H1 (cell line): ENCODE results near the gene DBF4B. TPM values are rescaled to one million over a fixed set of nuclear protein-coding genes. Genes with fewer than 3 reads are reported as not detected.

Experiments
- CTCF ChIA-PET: fragments of 300-600 bp; sonication (Branson Sonifier 250); formaldehyde crosslinking; loops from one replicate; lab custom pipeline; 2021; ENCODE audit not compliant: partially characterized antibody; lab: Charles Lee
- POLR2A ChIA-PET: fragments of 300-600 bp; sonication (Branson Sonifier 250); formaldehyde crosslinking; loops from one replicate; lab custom pipeline; 2021; ENCODE audit warnings: inconsistent platforms; ENCODE audit not compliant: partially characterized antibody; lab: Charles Lee
- DNase-seq, 2 experiments: peaks; one replicate each; pipeline versions ENCODE4 v3.0.0 to v3.0.0-alpha.2; 2010 to 2022; ENCODE audit warnings: low spot score in 2 of 2, low read depth in 1 of 2, mixed read lengths in 1 of 2
- FAIRE-seq: peaks from 2 replicates; lab custom pipeline; 2011; peaks lifted over from hg19 to GRCh38; lab: Jason Lieb, UNC
- H2AFZ ChIP-seq: 2 replicates; pipeline ENCODE4 v1.8.1; 2012; ENCODE audit warnings: low read length, inconsistent platforms
- H2AK5ac ChIP-seq: 2 replicates; pipeline ENCODE4 v1.6.1; 2013; ENCODE audit warnings: low read depth, low read length
- H2BK120ac ChIP-seq: replicated peaks from 2 replicates; pipeline ENCODE3; 2013; ENCODE audit warnings: low read depth, low read length, inconsistent platforms
- H2BK12ac ChIP-seq: 2 replicates; pipeline ENCODE4 v1.6.1; 2013; ENCODE audit warnings: low read depth, low read length
- H2BK15ac ChIP-seq: 2 replicates; pipeline ENCODE4 v1.6.1; 2013; ENCODE audit warnings: low read length
- H2BK20ac ChIP-seq: 2 replicates; pipeline ENCODE4 v1.6.1; 2013; ENCODE audit warnings: low read length
- H2BK5ac ChIP-seq: 2 replicates; pipeline ENCODE4 v1.6.1; 2013; ENCODE audit warnings: low read depth, low read length
- H3K14ac ChIP-seq: 2 replicates; pipeline ENCODE4 v1.6.1; 2013; ENCODE audit warnings: inconsistent platforms; ENCODE audit not compliant: insufficient read length
- H3K18ac ChIP-seq: 2 replicates; pipeline ENCODE4 v1.6.1; 2013; ENCODE audit warnings: low read length; ENCODE audit errors: extremely low read depth
- H3K23ac ChIP-seq: 2 replicates; pipeline ENCODE4 v1.6.1; 2013; ENCODE audit warnings: inconsistent platforms; ENCODE audit not compliant: insufficient read length
- H3K23me2 ChIP-seq: 2 replicates; pipeline ENCODE4 v1.6.1; 2013; ENCODE audit warnings: low read depth, low read length
- H3K27ac ChIP-seq: 2 replicates; pipeline ENCODE4 v1.6.1; 2011; ENCODE audit warnings: low read depth, low read length, inconsistent platforms
- H3K27me3 ChIP-seq, 4 experiments: replicated peaks in 1 of 4; 1 replicate in 1 of 4; 2 replicates in 3 of 4; pipeline versions ENCODE4 v1.6.1 to v1.8.1; 2011 to 2013; ENCODE audit warnings: low read length in 3 of 4, mild to moderate bottlenecking in 3 of 4, inconsistent platforms in 2 of 4, mixed read lengths in 2 of 4, moderate library complexity in 1 of 4; ENCODE audit not compliant: control insufficient read depth in 3 of 4, insufficient read depth in 3 of 4; ENCODE audit errors: extremely low read depth in 1 of 4
- H3K36me3 ChIP-seq, 4 experiments: 2 replicates each; pipeline versions ENCODE4 v1.6.1 to v1.8.1; 2011 to 2013; ENCODE audit warnings: mild to moderate bottlenecking in 4 of 4, low read length in 3 of 4, moderate library complexity in 2 of 4, control low read depth in 1 of 4, inconsistent platforms in 1 of 4; ENCODE audit not compliant: insufficient read depth in 4 of 4, control insufficient read depth in 2 of 4
- H3K4ac ChIP-seq: replicated peaks from 2 replicates; pipeline ENCODE3; 2013; ENCODE audit warnings: low read length, low read depth, mixed read lengths, inconsistent platforms; ENCODE audit not compliant: insufficient read length
- H3K4me1 ChIP-seq, 4 experiments: replicated peaks in 1 of 4; 1 replicate in 1 of 4; 2 replicates in 3 of 4; pipeline versions ENCODE4 v1.6.1 to v1.8.1; 2011 to 2013; ENCODE audit warnings: low read length in 3 of 4, inconsistent platforms in 2 of 4, mixed read lengths in 1 of 4; ENCODE audit not compliant: insufficient read depth in 4 of 4, control insufficient read depth in 3 of 4
- H3K4me2 ChIP-seq, 2 experiments: 2 replicates each; pipeline versions ENCODE4 v1.6.1 to v1.8.1; 2011 to 2013; ENCODE audit warnings: low read depth in 2 of 2, low read length in 2 of 2, control low read depth in 1 of 2, inconsistent platforms in 1 of 2, mild to moderate bottlenecking in 1 of 2; ENCODE audit not compliant: insufficient read depth in 1 of 2
- H3K4me3 ChIP-seq, 4 experiments: fragments of 200-600, 300-600 bp in 1 of 4; sonication (generic), shearing (Covaris generic), sonication (Bioruptor Twin) in 1 of 4; 2 replicates each; pipeline versions ENCODE4 v1.5.1 to v1.8.1; 2011 to 2016; ENCODE audit warnings: low read length in 4 of 4, low read depth in 3 of 4, control low read depth in 2 of 4, inconsistent platforms in 2 of 4, mild to moderate bottlenecking in 2 of 4, mixed read lengths in 1 of 4, moderate library complexity in 1 of 4; ENCODE audit not compliant: insufficient read depth in 2 of 4; ENCODE audit errors: extremely low read depth in 1 of 4
- H3K56ac ChIP-seq: replicated peaks from 2 replicates; pipeline ENCODE3; 2013; ENCODE audit warnings: low read depth, mild to moderate bottlenecking, mixed read lengths, low read length, inconsistent platforms; ENCODE audit not compliant: insufficient read length
- H3K79me1 ChIP-seq: 2 replicates; pipeline ENCODE4 v1.6.1; 2013; ENCODE audit warnings: low read depth, low read length, control low read depth
- H3K79me2 ChIP-seq, 2 experiments: 2 replicates each; pipeline versions ENCODE4 v1.6.1 to v1.8.1; 2012 to 2013; ENCODE audit warnings: low read length in 2 of 2, mild to moderate bottlenecking in 2 of 2, inconsistent platforms in 1 of 2; ENCODE audit not compliant: insufficient read depth in 2 of 2, control insufficient read depth in 1 of 2
- H3K9ac ChIP-seq, 4 experiments: replicated peaks in 1 of 4; 1 replicate in 1 of 4; 2 replicates in 3 of 4; pipeline versions ENCODE4 v1.6.1 to v1.8.1; 2011 to 2013; ENCODE audit warnings: low read depth in 3 of 4, low read length in 3 of 4, control low read depth in 2 of 4, mild to moderate bottlenecking in 2 of 4, moderate library complexity in 2 of 4, inconsistent platforms in 1 of 4; ENCODE audit errors: extremely low read depth in 1 of 4
- H3K9me3 ChIP-seq, 2 experiments: 2 replicates each; pipeline versions ENCODE4 v1.6.1 to v1.8.1; 2012 to 2013; ENCODE audit warnings: mild to moderate bottlenecking in 2 of 2, moderate library complexity in 2 of 2, control low read depth in 1 of 2, inconsistent platforms in 1 of 2, low read depth in 1 of 2, low read length in 1 of 2, mixed read lengths in 1 of 2; ENCODE audit not compliant: insufficient read depth in 2 of 2
- H4K20me1 ChIP-seq, 2 experiments: replicated peaks in 1 of 2; 2 replicates each; pipeline versions ENCODE3 to v1.8.1; 2011 to 2013; ENCODE audit warnings: inconsistent platforms in 2 of 2, low read length in 2 of 2, mild to moderate bottlenecking in 1 of 2; ENCODE audit not compliant: insufficient read depth in 2 of 2, control insufficient read depth in 1 of 2
- H4K5ac ChIP-seq: 2 replicates; pipeline ENCODE4 v1.6.1; 2013; ENCODE audit warnings: low read length, low read depth, mixed read lengths, inconsistent platforms; ENCODE audit not compliant: insufficient read length
- H4K8ac ChIP-seq: 2 replicates; pipeline ENCODE4 v1.8.0; 2013; ENCODE audit warnings: mild to moderate bottlenecking, moderate library complexity, low read length, inconsistent platforms; ENCODE audit not compliant: insufficient read depth; ENCODE audit errors: extremely low read depth
- H4K91ac ChIP-seq: replicated peaks from 2 replicates; pipeline ENCODE3; 2013; ENCODE audit warnings: low read length, mixed read lengths, inconsistent platforms; ENCODE audit not compliant: insufficient read length
- CEBPB ChIP-seq: IDR thresholded peaks from 2 replicates; pipeline ENCODE4 v1.6.1; 2012; ENCODE audit warnings: low read depth, low read length
- KDM4A ChIP-seq: IDR thresholded peaks from one replicate; pipeline ENCODE4 v1.7.1; 2012; ENCODE audit warnings: low read depth, mild to moderate bottlenecking, moderate library complexity, low read length, inconsistent platforms; ENCODE audit not compliant: severe bottlenecking
- NRF1 ChIP-seq: IDR thresholded peaks from 2 replicates; pipeline ENCODE4 v1.6.1; 2011; ENCODE audit warnings: mild to moderate bottlenecking, low read depth, low read length, improper control_type of control experiment
- RFX5 ChIP-seq: IDR thresholded peaks from 2 replicates; pipeline ENCODE4 v1.6.1; 2011; ENCODE audit warnings: low read depth, low read length, improper control_type of control experiment, borderline replicate concordance
- ZNF274 ChIP-seq: IDR thresholded peaks from 2 replicates; pipeline ENCODE4 v1.7.0; 2012; ENCODE audit warnings: low read length, borderline replicate concordance; ENCODE audit errors: extremely low read depth
- WGBS, 2 experiments: shearing (Covaris generic) in 1 of 2; methylation state at CpG; one replicate each; pipeline versions ENCODE4 v1.1.6 to v1.1.7; 2013 to 2015; ENCODE audit warnings: low lambda C conversion rate in 2 of 2, mixed read lengths in 2 of 2, inconsistent platforms in 1 of 2, low coverage in 1 of 2, missing lambda C conversion rate in 1 of 2; ENCODE audit not compliant: insufficient replicate concordance in 2 of 2, insufficient coverage in 1 of 2, insufficient read length in 1 of 2; ENCODE audit errors: extremely low coverage in 1 of 2, missing lambda C conversion rate in 1 of 2; 5-methylcytosine and 5-hydroxymethylcytosine counted together
- polyA plus RNA-seq, 7 experiments: library from polyadenylated mRNA; depleted of rRNA in 3 of 7; stranded (reverse) in 5 of 7; unstranded in 2 of 7; fragments of >200 nt in 5 of 7; fragments of 200-250 nt in 2 of 7; gene quantifications; 1 replicate in 5 of 7; 2 replicates in 1 of 7; 4 replicates in 1 of 7; pipeline versions ENCODE4 v1.2.1 to v1.2.3, GENCODE V29; 2011 to 2013; ENCODE audit warnings: missing spikeins in 2 of 7, mixed read lengths in 2 of 7
- total RNA-seq: library from RNA; stranded (reverse); fragmentation: NEBNext Ultra II Directional; extraction: Animal tissue kit (Norgen Biotek cat#: 25700); gene quantifications from 2 replicates; pipeline ENCODE4 v1.2.1, GENCODE V29; 2021
- TF ChIP-seq, protein P1 (sequence below): IDR thresholded peaks from 2 replicates; pipeline ENCODE4 v1.6.1; 2012; ENCODE audit warnings: inconsistent platforms

Gene DBF4B
- total and polyA plus RNA-seq, 2 of the 8 experiments (the other 6 are each of a cell fraction or from before 2014, with no cell fraction given) = 20.2 to 26.9 TPM

DNA sequence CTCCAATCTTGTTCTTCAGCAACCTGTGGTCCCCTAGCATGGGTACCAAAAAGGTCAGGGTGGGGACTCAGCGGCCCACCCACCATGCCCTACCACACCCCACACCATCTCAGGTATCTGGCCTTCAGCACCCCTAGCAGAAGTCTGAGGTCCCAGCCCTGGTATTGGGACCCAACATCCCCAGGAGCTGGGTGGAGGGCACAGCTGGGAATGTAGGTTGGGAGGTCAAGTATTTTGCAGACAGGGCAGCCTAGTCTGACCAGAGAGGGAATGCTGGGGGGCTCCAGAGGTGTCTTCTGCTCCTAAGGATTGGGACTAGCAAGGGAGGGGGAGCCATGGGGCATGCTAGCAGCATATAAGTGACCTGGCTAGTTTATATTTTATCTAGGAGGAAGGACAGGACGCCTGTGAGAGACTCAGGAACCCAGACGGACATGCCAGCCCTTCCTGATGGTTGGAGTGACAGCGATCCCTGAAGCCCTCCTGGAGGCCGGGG lies 49.5 kb downstream of the DBF4B start:
- TF ChIP-seq ZNF274 = no peak
- TF ChIP-seq RFX5 = no peak
- TF ChIP-seq CEBPB = no peak
- TF ChIP-seq, protein P1, sequence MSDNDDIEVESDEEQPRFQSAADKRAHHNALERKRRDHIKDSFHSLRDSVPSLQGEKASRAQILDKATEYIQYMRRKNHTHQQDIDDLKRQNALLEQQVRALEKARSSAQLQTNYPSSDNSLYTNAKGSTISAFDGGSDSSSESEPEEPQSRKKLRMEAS = no peak
- TF ChIP-seq NRF1 = no peak
- no peak for TF ChIP-seq KDM4A
- Histone ChIP-seq H3K14ac (no peak overlapping the region), H3K4me3 (peak overlapping the region in 3 of 4 experiments; percentile 29 to 68 (median 32); a peak in 2 of 8 replicates), H3K23ac (no peak overlapping the region), H4K91ac (no peak overlapping the region), H3K27ac (no peak overlapping the region), H3K4ac (no peak overlapping the region), H3K79me1 (no peaks in the 10 kb centered on the region), H3K9ac (no peak overlapping the region), H4K5ac (no peak overlapping the region), H3K23me2 (peaks cover 8% of the 10 kb centered on the region; the same call in 1 of the 2 replicates), H2BK15ac (no peak overlapping the region), H2BK120ac (no peak overlapping the region), H3K56ac (no peak overlapping the region), H3K27me3 (peaks cover 25 to 40% (median 35%) of the 10 kb centered on the region in 4 experiments), H2BK5ac (no peak overlapping the region), H2AFZ (no peak overlapping the region; the same call in 1 of the 2 replicates), H4K20me1 (no peaks in the 10 kb centered on the region), H3K4me1 (peaks cover 0 to 7% (median 2%) of the 10 kb centered on the region in 4 experiments; a peak in 4 of 7 replicates), H3K18ac (no peak overlapping the region), H3K79me2 (no peaks in the 10 kb centered on the region), H2BK20ac (no peak overlapping the region), H2BK12ac (0 out of 2 replicates have a peak overlapping the region, but pooled peaks have one; percentile 17), H3K9me3 (no peaks in the 10 kb centered on the region), H4K8ac (no peak overlapping the region), H2AK5ac (no peak overlapping the region), H3K4me2 (peak overlapping the region; percentile 56 to 79), H3K36me3 (no peaks in the 10 kb centered on the region)
- WGBS, 2 experiments = 35% methylated on average over 5 of the region's 5 CpGs; no CpG with 5 or more reads in 1 of the 2 experiments
- ChIA-PET CTCF (interaction anchor here (2.5 kb wide), 1 partner anchor 11 kb away, joined by 9 read pairs; no protein-coding TSS in a partner anchor), POLR2A (interaction anchor here (0.6 to 5.1 kb wide), 2 partner anchors 10 to 117 kb away, joined by 3 to 17 read pairs; no protein-coding TSS in a partner anchor)
- DNase-seq (no peak), FAIRE-seq (no peak)
